ENCODE measurements around the gene GPRIN3.
"Not testable (repeated sequence)": the region's sequence is repeated elsewhere in the genome, so short reads cannot be mapped to it uniquely, and the experiment has no call there.

The GPRIN3 gene

DNA sequence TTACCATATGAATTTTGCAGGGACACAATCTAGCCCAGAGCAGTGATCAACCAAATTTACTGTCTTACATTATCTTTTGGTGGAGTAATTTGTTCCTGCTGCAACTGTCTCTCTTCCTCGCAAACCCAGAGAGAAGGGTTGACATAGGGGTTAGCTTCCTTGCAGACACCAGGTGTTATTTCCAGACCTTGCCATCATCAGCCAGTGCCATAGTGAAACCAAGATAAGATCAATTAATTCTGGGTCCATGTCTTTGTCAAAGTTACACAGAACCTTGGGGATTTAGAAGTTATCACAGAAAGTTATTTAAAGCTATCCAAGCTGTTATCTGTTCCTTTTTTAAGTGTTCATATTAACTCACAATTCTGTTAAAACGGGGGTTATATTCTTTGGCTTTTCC lies 23.6 kb upstream of the GPRIN3 start:
- no peak for DNase-seq (ENCODE audit: low spot score in 2 of 2)
- H3K27me3 Mint-ChIP-seq = peaks cover 2% of the 10 kb centered on the region
- H3K9me3 Mint-ChIP-seq = no peaks in the 10 kb centered on the region
- ATAC-seq (ENCODE audit: low read depth) = no peak
- no peak overlapping the region for H3K27ac Mint-ChIP-seq
- H3K4me3 Mint-ChIP-seq = no peak overlapping the region
- peaks cover 5% of the 10 kb centered on the region for H3K4me1 Mint-ChIP-seq
- peaks cover 3% of the 10 kb centered on the region for H3K36me3 Mint-ChIP-seq

DNA sequence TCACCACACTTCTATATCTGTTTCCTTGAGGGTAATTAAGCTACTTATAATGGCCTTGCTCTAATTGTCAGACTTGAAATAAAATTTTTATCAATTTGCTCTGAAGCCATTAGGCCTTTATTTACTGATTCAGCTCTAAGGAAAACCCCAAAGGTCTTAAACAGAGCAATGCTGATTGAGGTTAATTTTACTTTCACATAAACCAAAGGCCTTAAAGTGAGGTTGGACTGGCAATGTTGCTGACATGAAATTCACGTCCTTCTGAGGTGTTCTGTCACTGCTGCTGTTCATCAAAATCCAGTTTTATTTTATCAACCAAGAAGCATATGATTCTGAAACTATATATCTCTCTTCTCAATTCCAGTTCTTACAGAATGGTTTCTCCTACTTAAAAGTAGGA lies 21.7 kb upstream of the GPRIN3 start:
- Mint-ChIP-seq H3K27ac (no peak overlapping the region), H3K27me3 (peaks cover 2% of the 10 kb centered on the region), H3K4me1 (peaks cover 11% of the 10 kb centered on the region), H3K4me3 (no peak overlapping the region), H3K36me3 (peaks cover 3% of the 10 kb centered on the region), H3K9me3 (no peaks in the 10 kb centered on the region)
- ATAC-seq (ENCODE audit: low read depth) (no peak), DNase-seq (ENCODE audit: low spot score in 2 of 2) (no peak)

- Mint-ChIP-seq H3K27me3 (no peaks in the 10 kb centered on the region), H3K4me3 (peak overlapping the region; percentile 57), H3K9me3 (no peaks in the 10 kb centered on the region), H3K27ac (no peak overlapping the region), H3K4me1 (peaks cover 8% of the 10 kb centered on the region), H3K36me3 (peaks cover 2% of the 10 kb centered on the region)
- ATAC-seq (ENCODE audit: low read depth) = peak; percentile 98
- DNase-seq (ENCODE audit: low spot score in 2 of 2) = peak; percentile 12 to 39
Observed at GRCh38 chr4:89324671-89325070, 17.1 kb upstream of the GPRIN3 start.

DNA sequence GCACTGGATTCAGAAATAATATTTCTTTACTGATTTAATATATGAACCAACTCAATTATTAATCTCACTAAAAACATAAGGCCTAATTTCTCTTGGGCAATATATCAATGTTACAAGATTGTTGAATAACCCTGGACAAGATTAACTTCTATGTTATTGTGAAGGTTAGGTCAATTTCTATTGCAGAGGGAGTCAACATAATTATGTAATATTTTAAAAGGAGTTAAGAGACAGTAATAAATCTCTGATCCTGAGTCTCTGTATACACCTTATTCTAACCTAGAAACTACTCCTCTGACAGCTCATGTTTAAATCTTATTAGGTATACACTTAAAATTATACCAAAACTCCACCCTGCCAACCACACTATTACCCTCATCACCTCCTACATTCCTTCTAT lies 15.1 kb upstream of the GPRIN3 start:
- Mint-ChIP-seq H3K9me3 (no peaks in the 10 kb centered on the region), H3K36me3 (peaks cover 3% of the 10 kb centered on the region), H3K4me3 (no peak overlapping the region), H3K27ac (no peak overlapping the region), H3K27me3 (no peaks in the 10 kb centered on the region), H3K4me1 (peaks cover 15% of the 10 kb centered on the region)
- ATAC-seq (ENCODE audit: low read depth) (no peak), DNase-seq (ENCODE audit: low spot score in 2 of 2) (no peak)

DNA sequence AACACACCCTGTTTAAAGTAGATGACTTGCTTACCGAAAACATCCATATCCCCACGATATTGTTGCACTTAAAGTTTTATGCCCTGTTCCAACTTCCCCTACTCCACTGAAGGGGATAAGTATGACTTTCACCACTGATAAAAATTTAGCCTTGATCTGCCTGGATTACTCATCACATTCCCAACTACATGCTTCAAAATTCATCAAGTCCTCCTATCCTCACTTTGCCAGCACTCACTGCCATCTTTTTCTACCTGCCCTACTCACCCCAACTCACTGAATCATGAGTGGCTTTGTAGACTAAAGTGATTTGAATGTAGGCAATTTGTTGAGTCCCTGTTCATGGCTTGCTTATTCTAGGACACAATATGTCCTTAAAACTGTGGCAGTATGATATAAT lies 12.2 kb upstream of the GPRIN3 start:
- peaks cover 30% of the 10 kb centered on the region for H3K4me1 Mint-ChIP-seq
- H3K27ac Mint-ChIP-seq = no peak overlapping the region
- H3K4me3 Mint-ChIP-seq = no peak overlapping the region
- peaks cover 3% of the 10 kb centered on the region for H3K36me3 Mint-ChIP-seq
- no peak for ATAC-seq (ENCODE audit: low read depth)
- DNase-seq (ENCODE audit: low spot score in 2 of 2) = no peak
- no peaks in the 10 kb centered on the region for H3K9me3 Mint-ChIP-seq
- H3K27me3 Mint-ChIP-seq = no peaks in the 10 kb centered on the region

DNA sequence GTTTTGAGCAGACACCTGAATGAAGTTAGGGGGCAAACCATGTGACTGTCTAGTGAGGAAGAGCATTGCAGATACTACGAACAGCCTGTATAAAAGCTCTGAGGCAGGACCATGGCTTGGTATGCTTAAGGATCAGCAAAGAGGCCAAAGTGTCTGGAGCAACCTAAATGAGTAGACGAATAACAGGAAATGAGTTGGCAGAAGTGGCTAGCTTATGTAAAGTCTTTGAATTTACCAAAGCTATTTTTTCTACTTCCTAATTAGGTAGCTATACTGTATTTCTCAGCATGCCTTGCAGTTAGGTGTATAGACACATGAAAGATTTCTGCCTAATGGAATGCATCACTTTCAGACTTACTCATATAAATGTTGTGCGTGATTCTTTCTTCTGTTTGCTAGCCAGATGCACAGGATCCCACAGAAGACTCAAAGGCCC lies 9.3 kb upstream of the GPRIN3 start:
- H3K27ac Mint-ChIP-seq = peak overlapping the region; percentile 1
- H3K4me3 Mint-ChIP-seq = peak overlapping the region; percentile 27
- DNase-seq (ENCODE audit: low spot score in 2 of 2) = no peak
- peaks cover 25% of the 10 kb centered on the region for H3K4me1 Mint-ChIP-seq
- peaks cover 3% of the 10 kb centered on the region for H3K36me3 Mint-ChIP-seq
- ATAC-seq (ENCODE audit: low read depth) = peak; percentile 72
- no peaks in the 10 kb centered on the region for H3K9me3 Mint-ChIP-seq
- H3K27me3 Mint-ChIP-seq = no peaks in the 10 kb centered on the region

DNA sequence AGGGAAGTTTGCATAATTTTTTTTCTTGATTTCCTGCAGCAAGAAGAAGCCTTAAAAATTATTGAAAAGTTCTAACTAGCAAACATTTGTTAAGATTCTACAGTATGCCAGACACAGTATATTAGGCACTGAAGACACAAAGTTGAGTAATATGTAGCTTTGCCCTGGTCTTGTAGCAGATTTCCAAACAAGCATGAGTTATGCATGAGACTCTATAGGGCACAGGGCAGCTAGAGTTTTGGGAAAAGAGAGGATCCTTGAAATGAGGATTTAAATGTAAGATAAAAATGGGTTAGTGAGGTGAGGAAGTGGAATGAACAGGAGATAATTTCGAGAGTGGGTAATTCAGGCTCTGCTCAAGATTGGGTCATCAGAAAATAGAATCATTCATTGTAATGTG lies 8.6 kb upstream of the GPRIN3 start:
- DNase-seq (ENCODE audit: low spot score in 2 of 2) = no peak
- H3K4me3 Mint-ChIP-seq = peak overlapping the region; percentile 2
- peak overlapping the region; percentile 1 for H3K27ac Mint-ChIP-seq

DNA sequence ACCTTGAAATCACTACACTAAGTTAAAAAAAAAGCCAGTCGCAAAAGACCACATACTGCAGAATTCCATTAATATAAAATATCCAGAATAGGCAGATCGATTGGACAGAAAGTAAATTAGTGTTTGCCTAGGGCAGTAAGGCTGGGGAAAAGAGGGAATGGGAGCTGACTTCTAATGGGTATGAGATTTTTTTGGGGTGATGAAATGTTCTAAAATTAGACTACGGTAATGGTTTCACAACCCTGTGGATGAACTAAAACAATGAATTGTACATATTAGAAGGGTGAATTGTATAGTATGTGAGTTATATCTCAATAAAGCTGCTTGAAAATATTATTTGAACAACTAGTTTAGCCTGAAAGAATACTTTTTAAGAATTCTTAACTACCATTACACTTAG lies 6.7 kb upstream of the GPRIN3 start:
- Mint-ChIP-seq H3K27ac (no peak overlapping the region), H3K4me1 (peaks cover 23% of the 10 kb centered on the region), H3K27me3 (no peaks in the 10 kb centered on the region), H3K36me3 (no peaks in the 10 kb centered on the region), H3K4me3 (no peak overlapping the region), H3K9me3 (no peaks in the 10 kb centered on the region)
- no peak for ATAC-seq (ENCODE audit: low read depth)
- no peak for DNase-seq (ENCODE audit: low spot score in 2 of 2)

More for the DNA sequence above, 8.6 kb upstream of the GPRIN3 start:
- no peak for ATAC-seq (ENCODE audit: low read depth)
- H3K9me3 Mint-ChIP-seq = no peaks in the 10 kb centered on the region
- H3K27me3 Mint-ChIP-seq = no peaks in the 10 kb centered on the region
- peaks cover 3% of the 10 kb centered on the region for H3K36me3 Mint-ChIP-seq
- H3K4me1 Mint-ChIP-seq = peaks cover 25% of the 10 kb centered on the region

- Mint-ChIP-seq H3K27me3 (no peaks in the 10 kb centered on the region), H3K27ac (no peak overlapping the region), H3K36me3 (no peaks in the 10 kb centered on the region), H3K4me1 (peaks cover 15% of the 10 kb centered on the region), H3K4me3 (no peak overlapping the region), H3K9me3 (no peaks in the 10 kb centered on the region)
- ATAC-seq (ENCODE audit: low read depth) = no peak
- DNase-seq (ENCODE audit: low spot score in 2 of 2) = no peak
Observed at GRCh38 chr4:89312066-89312465, 4.5 kb upstream of the GPRIN3 start.

DNA sequence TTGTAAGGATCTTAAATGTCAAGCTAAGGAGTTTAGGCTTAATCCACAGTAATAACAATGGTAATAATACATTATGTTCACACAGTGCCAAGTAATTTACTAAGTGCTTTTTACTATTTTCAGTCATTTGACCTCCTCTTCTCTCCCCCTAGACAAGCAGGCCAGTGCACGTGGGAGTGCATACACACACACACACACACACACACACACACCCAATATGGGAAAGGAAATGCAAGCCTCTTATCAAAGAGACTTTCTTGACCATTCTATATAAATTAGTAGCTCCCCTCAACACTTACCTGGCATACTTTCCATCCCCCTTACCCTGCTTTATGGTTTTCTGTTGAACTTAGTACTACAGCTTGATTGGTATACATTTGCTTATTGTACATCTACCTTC lies 3.8 kb upstream of the GPRIN3 start:
- H3K27ac Mint-ChIP-seq = no peak overlapping the region

GRCh38 chr4:89309154-89309553 lies 1.6 kb upstream of the GPRIN3 start:
- not testable (repeated sequence) for DNase-seq (ENCODE audit: low spot score in 2 of 2); H3K27me3 Mint-ChIP-seq; H3K27ac Mint-ChIP-seq; H3K36me3 Mint-ChIP-seq; ATAC-seq (ENCODE audit: low read depth); H3K4me3 Mint-ChIP-seq; H3K9me3 Mint-ChIP-seq
- H3K4me1 Mint-ChIP-seq = peaks cover 19% of the 10 kb centered on the region

More for the DNA sequence above, 3.8 kb upstream of the GPRIN3 start:
- H3K27me3 Mint-ChIP-seq = peaks cover 4% of the 10 kb centered on the region
- ATAC-seq (ENCODE audit: low read depth) = no peak
- no peak for DNase-seq (ENCODE audit: low spot score in 2 of 2)
- no peaks in the 10 kb centered on the region for H3K9me3 Mint-ChIP-seq
- H3K4me3 Mint-ChIP-seq = no peak overlapping the region
- H3K4me1 Mint-ChIP-seq = peaks cover 15% of the 10 kb centered on the region
- no peaks in the 10 kb centered on the region for H3K36me3 Mint-ChIP-seq

- Mint-ChIP-seq H3K4me1 (peaks cover 23% of the 10 kb centered on the region), H3K4me3 (peak overlapping the region; percentile 89), H3K9me3 (no peaks in the 10 kb centered on the region), H3K27ac (no peak overlapping the region), H3K36me3 (no peaks in the 10 kb centered on the region), H3K27me3 (peaks cover 4% of the 10 kb centered on the region)
- no peak for ATAC-seq (ENCODE audit: low read depth)
- no peak for DNase-seq (ENCODE audit: low spot score in 2 of 2)
Observed at GRCh38 chr4:89308161-89308500, 531 bp upstream of the GPRIN3 start.

DNA sequence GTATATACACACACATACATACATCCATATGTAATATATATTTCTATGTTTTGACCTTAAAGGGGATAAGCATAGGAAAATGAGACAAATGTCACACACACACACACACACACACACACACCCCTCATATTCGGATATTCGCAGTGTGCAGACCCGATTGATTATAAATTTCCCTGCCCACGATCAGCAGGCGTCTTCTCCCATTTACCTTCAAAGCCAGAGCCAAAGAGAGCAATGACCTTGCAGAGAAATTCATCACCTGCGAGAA lies 488 bp downstream of the GPRIN3 start:
- ATAC-seq (ENCODE audit: low read depth) = no peak
- peaks cover 23% of the 10 kb centered on the region for H3K4me1 Mint-ChIP-seq

DNA sequence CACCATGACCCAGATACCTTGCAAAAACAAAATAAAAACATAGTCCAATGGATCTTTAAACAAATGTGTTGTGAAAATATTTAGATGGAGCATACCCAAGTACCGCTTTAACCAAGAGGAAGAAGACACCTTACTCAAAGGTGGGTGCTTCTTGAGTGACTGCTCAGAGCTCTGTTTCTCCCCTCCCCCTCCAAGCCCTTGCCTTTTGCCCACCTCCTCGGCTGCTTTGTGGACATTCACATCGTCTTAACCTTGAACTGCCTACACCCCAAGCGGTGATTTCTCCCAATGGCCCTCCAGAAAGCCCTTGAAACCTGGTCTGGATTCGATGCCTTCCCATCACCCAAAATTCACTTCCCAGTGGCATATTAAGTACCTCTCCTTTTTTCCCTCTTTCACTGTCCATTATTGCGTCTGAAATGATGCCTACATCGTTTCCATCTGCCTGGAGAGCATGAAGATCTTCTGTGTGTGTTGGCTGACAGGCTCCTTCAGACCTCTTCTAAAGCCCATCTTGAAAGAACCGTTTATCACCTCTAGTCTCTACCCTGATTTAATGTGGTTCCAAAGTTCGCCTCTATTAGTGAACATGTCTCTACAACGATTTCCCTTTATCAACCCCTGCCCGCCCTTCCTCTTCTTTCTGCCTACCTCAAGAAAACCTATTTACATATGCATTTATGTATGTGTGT lies 968 bp downstream of the GPRIN3 start:
- no peaks in the 10 kb centered on the region for H3K36me3 Mint-ChIP-seq
- no peak for DNase-seq (ENCODE audit: low spot score in 2 of 2)
- H3K4me1 Mint-ChIP-seq = peaks cover 23% of the 10 kb centered on the region
- peak overlapping the region; percentile 89 for H3K4me3 Mint-ChIP-seq
- H3K27ac Mint-ChIP-seq = peak overlapping the region; percentile 81
- H3K9me3 Mint-ChIP-seq = no peaks in the 10 kb centered on the region
- ATAC-seq (ENCODE audit: low read depth) = peak; percentile 32
- peaks cover 4% of the 10 kb centered on the region for H3K27me3 Mint-ChIP-seq

More for the DNA sequence above, 488 bp downstream of the GPRIN3 start:
- peak overlapping the region; percentile 89 for H3K4me3 Mint-ChIP-seq
- no peaks in the 10 kb centered on the region for H3K36me3 Mint-ChIP-seq
- H3K27ac Mint-ChIP-seq = peak overlapping the region; percentile 81
- peaks cover 4% of the 10 kb centered on the region for H3K27me3 Mint-ChIP-seq
- DNase-seq (ENCODE audit: low spot score in 2 of 2) = no peak
- no peaks in the 10 kb centered on the region for H3K9me3 Mint-ChIP-seq

DNA sequence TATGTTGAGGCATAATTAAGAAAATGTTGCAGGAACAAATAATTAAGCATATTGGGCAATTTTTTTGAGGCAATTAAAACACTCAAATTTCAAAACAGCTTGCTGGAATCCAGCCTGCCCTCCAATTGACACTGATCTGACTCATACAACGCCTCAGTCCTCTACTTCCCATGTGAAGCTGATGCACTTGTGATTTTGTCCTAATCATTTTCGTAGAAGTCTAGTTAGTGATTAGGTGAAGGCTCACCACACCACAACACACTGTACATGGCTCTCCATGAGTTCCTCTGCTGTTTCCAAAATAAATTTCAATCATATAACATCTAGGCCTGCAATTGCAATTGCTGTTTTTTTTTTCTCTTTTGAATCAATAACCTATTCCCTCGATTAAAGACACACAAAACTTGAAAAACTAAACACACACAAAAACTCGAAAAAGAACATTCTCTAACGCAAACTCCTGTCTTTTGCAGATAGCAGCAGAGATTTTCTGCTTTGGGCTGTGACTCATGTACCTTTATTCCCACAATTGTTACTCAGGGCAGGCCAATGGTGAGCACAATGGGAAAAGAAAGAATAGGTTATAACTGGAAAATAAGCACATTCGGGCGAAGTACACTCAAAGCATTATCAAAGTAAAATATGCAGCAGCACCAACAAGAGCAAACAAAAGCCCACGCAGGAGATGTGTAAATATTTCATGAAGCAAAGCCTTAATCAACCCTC lies 1.7 kb downstream of the GPRIN3 start:
- Mint-ChIP-seq H3K36me3 (no peaks in the 10 kb centered on the region), H3K4me1 (peaks cover 23% of the 10 kb centered on the region), H3K27ac (no peak overlapping the region), H3K4me3 (peak overlapping the region; percentile 89), H3K9me3 (no peaks in the 10 kb centered on the region), H3K27me3 (peaks cover 4% of the 10 kb centered on the region)
- no peak for DNase-seq (ENCODE audit: low spot score in 2 of 2)
- ATAC-seq (ENCODE audit: low read depth) = no peak
